Endothelial cell of umbilical vein (primary cell): ENCODE results near the gene NDUFB10. TPM values are rescaled to one million over a fixed set of nuclear protein-coding genes. Genes with fewer than 3 reads are reported as not detected.

Experiments
- BruUV-seq: library from RNA; stranded (reverse); fragments of 400-500 nt; replicated peaks from 2 replicates; lab custom pipeline; 2021; lab: Mats Ljungman, UMichigan
- CTCF ChIA-PET: fragments of 300-600, 350-600 bp; sonication (Branson Sonifier 250); formaldehyde crosslinking; loops from one replicate; lab custom pipeline; 2021; ENCODE audit warnings: antibody characterized with exemption, inconsistent platforms; lab: Charles Lee
- POLR2A ChIA-PET: fragments of 300-600, 350-600 bp; sonication (Branson Sonifier 250); formaldehyde crosslinking; loops from one replicate; lab custom pipeline; 2021; ENCODE audit warnings: antibody characterized with exemption, inconsistent platforms; lab: Charles Lee
- DNase-seq: peaks from one replicate; pipeline ENCODE4 v3.0.0-alpha.2; 2011; ENCODE audit warnings: low read depth, low spot score
- FAIRE-seq: peaks from 2 replicates; lab custom pipeline; 2011; peaks lifted over from hg19 to GRCh38; lab: Jason Lieb, UNC
- H2AFZ ChIP-seq: 2 replicates; pipeline ENCODE4 v1.6.0; 2012; ENCODE audit warnings: low read depth, low read length, control low read depth, inconsistent platforms
- H3K27ac ChIP-seq: 2 replicates; pipeline ENCODE4 v1.5.1; 2011; ENCODE audit warnings: low read depth, mild to moderate bottlenecking, control low read depth, low read length, moderate library complexity; ENCODE audit not compliant: insufficient read depth
- H3K27me3 ChIP-seq, 2 experiments: 2 replicates each; pipeline versions ENCODE4 v1.6.0 to v1.6.1; 2011; ENCODE audit warnings: low read length in 2 of 2, mixed read lengths in 1 of 2; ENCODE audit not compliant: control insufficient read depth in 2 of 2, insufficient read depth in 2 of 2
- H3K36me3 ChIP-seq, 2 experiments: 2 replicates in 1 of 2; 3 replicates in 1 of 2; pipeline ENCODE4 v1.5.1; 2011; ENCODE audit warnings: low read length in 2 of 2, mild to moderate bottlenecking in 1 of 2, moderate library complexity in 1 of 2; ENCODE audit not compliant: control insufficient read depth in 2 of 2, insufficient read depth in 2 of 2; ENCODE audit errors: extremely low read depth in 1 of 2
- H3K4me1 ChIP-seq: 3 replicates; pipeline ENCODE4 v1.5.1; 2011; ENCODE audit warnings: mild to moderate bottlenecking, low read length; ENCODE audit not compliant: control insufficient read depth, insufficient read depth; ENCODE audit errors: extremely low read depth
- H3K4me2 ChIP-seq: 2 replicates; pipeline ENCODE4 v1.6.1; 2011; ENCODE audit warnings: low read length, control low read depth, mixed read lengths; ENCODE audit not compliant: insufficient read depth
- H3K4me3 ChIP-seq, 3 experiments: fragments of 200-600 bp in 1 of 3; sonication (generic), shearing (Covaris generic) in 1 of 3; replicated peaks in 1 of 3; 2 replicates each; pipeline ENCODE4 v1.5.1; 2011 to 2016; ENCODE audit warnings: control low read depth in 3 of 3, low read length in 3 of 3, mild to moderate bottlenecking in 2 of 3, inconsistent platforms in 1 of 3, low read depth in 1 of 3, moderate library complexity in 1 of 3; ENCODE audit not compliant: insufficient read depth in 1 of 3
- H3K79me2 ChIP-seq: 2 replicates; pipeline ENCODE4 v1.6.0; 2012; ENCODE audit warnings: low read length, inconsistent platforms; ENCODE audit not compliant: control insufficient read depth, insufficient read depth
- H3K9ac ChIP-seq: replicated peaks from 2 replicates; pipeline ENCODE3; 2011; ENCODE audit warnings: low read length, control low read depth; ENCODE audit not compliant: insufficient read depth; ENCODE audit errors: extremely low read depth
- H3K9me1 ChIP-seq: replicated peaks from 3 replicates; pipeline ENCODE4 v1.6.0; 2011; ENCODE audit warnings: mild to moderate bottlenecking, low read length; ENCODE audit not compliant: control insufficient read depth, insufficient read depth; ENCODE audit errors: extremely low read depth
- H3K9me3 ChIP-seq: replicated peaks from 2 replicates; pipeline ENCODE4 v1.5.1; 2012; ENCODE audit warnings: low read length, inconsistent platforms; ENCODE audit not compliant: control insufficient read depth, insufficient read depth
- H4K20me1 ChIP-seq: replicated peaks from 2 replicates; pipeline ENCODE3; 2011; ENCODE audit warnings: mild to moderate bottlenecking, low read length; ENCODE audit not compliant: control insufficient read depth, insufficient read depth; ENCODE audit errors: extremely low read depth
- CTCF ChIP-seq, 2 donors: IDR thresholded peaks; 1 replicate in 1 of 2; 2 replicates in 1 of 2; pipeline ENCODE4 v1.5.1; 2011; ENCODE audit warnings: low read length in 2 of 2, mild to moderate bottlenecking in 2 of 2, moderate library complexity in 2 of 2, control low read depth in 1 of 2, inconsistent platforms in 1 of 2, low read depth in 1 of 2; ENCODE audit not compliant: insufficient read depth in 1 of 2; ENCODE audit errors: extremely low read depth in 1 of 2
- MAX ChIP-seq: IDR thresholded peaks from 2 replicates; pipeline ENCODE4 v1.6.1; 2011; ENCODE audit not compliant: insufficient read depth, insufficient read length
- MYC ChIP-seq: IDR thresholded peaks from one replicate; pipeline ENCODE4 v1.6.1; 2011; ENCODE audit warnings: mild to moderate bottlenecking, low read depth, low read length
- POLR2AphosphoS5 ChIP-seq: IDR thresholded peaks from 2 replicates; pipeline ENCODE4 v1.6.1; 2012; ENCODE audit warnings: low read depth, mild to moderate bottlenecking, control low read depth, low read length, moderate library complexity; ENCODE audit not compliant: insufficient read depth
- dilution Hi-C: fragments of 300-500 bp; cut with MboI; formaldehyde crosslinking; loops from one replicate; pipeline ENCODE4 v1.15.0; 2019; ENCODE audit warnings: low sequenced_read_pairs; ENCODE audit not compliant: extremely low pct_ligation_motif_present
- intact Hi-C: fragments of 100-400 bp; cut with micrococcal nuclease; formaldehyde crosslinking; loops from one replicate; pipeline ENCODE4 v1.10.0; 2022
- polyA plus RNA-seq, 4 experiments: library from polyadenylated mRNA; depleted of rRNA in 3 of 4; stranded (reverse) in 3 of 4; unstranded in 1 of 4; fragments of >200 nt; gene quantifications; 2 replicates each; pipeline versions ENCODE4 v1.2.1 to v1.2.3, GENCODE V29; 2011 to 2012; ENCODE audit warnings: missing spikeins in 1 of 4
- total RNA-seq: library from RNA; stranded (reverse); gene quantifications from 2 replicates; pipeline ENCODE4 v1.2.3, GENCODE V29; 2021

The NDUFB10 gene
- total and polyA plus RNA-seq, 2 donors (not counting 3 experiments of a cell fraction or from before 2014, with no cell fraction given) = 124 to 167 TPM

- Histone ChIP-seq H3K4me2 (no peak overlapping the region), H4K20me1 (no peaks in the 10 kb centered on the region), H3K27ac (no peak overlapping the region), H3K9me3 (no peaks in the 10 kb centered on the region), H3K9me1 (no peaks in the 10 kb centered on the region), H3K79me2 (peaks cover 64% of the 10 kb centered on the region), H3K27me3 (no peaks in the 10 kb centered on the region), H3K9ac (no peak overlapping the region), H2AFZ (no peak overlapping the region), H3K4me3 (no peak overlapping the region), H3K36me3 (peaks cover 0 to 41% of the 10 kb centered on the region in 2 experiments), H3K4me1 (peaks cover 42% of the 10 kb centered on the region)
- DNase-seq = peak; percentile 73
- peak; percentile 91 for FAIRE-seq
- peak; percentile 97 to 99 for TF ChIP-seq CTCF (IDR thresholded peaks at IDR 0.05; ENCODE audit: extremely low read depth in 1 of 2, insufficient read depth in 1 of 2, low read depth in 1 of 2, low read length in 2 of 2)
- peak; percentile 25 for TF ChIP-seq MAX
- TF ChIP-seq MYC = no peak
- TF ChIP-seq POLR2AphosphoS5 = peak; percentile 41
- BruUV-seq = no TSS peak
- dilution Hi-C loops = no loop called here
- POLR2A ChIA-PET = interaction anchor here (1.9 kb wide), 1 partner anchor 151 kb away, joined by 21 read pairs; the partner anchor contains the start of gene TRAF7
- CTCF ChIA-PET = interaction anchor here (0.6 to 4.0 kb wide), 26 partner anchors 9 to 247 kb away, joined by 3 to 85 read pairs (median 5); partner anchors contain the start of genes ECI1, GFER, NPW and NTHL1
- intact Hi-C loops = no loop called here
These were observed 44.7 kb downstream of the NDUFB10 start for GRCh38 chr16:2003827-2004641.
